Activated CD4-positive, alpha-beta T cell treated with anti-CD3 and anti-CD28 coated beads, Interleukin-2, amount 50 U/mL, for 48 hours (primary cell): ENCODE results near the gene KRTDAP.
"Not testable (repeated sequence)": the region's sequence is repeated elsewhere in the genome, so short reads cannot be mapped to it uniquely, and the experiment has no call there.

ENCODE experiments used
- DNase-seq, 2 experiments: peaks; one replicate each; pipeline ENCODE4 v3.0.0-alpha.2; 2020

The KRTDAP gene

GRCh38 chr19:35483089-35483488 lies 7.2 kb downstream of the KRTDAP start:
- no peak for DNase-seq

GRCh38 chr19:35478794-35479677 lies 11.2 kb downstream of the KRTDAP start:
- DNase-seq, result no peak

GRCh38 chr19:35476149-35476548 lies 14.1 kb downstream of the KRTDAP start:
- peak; percentile 24 to 45 for DNase-seq

- not testable (repeated sequence) for DNase-seq
Measured at GRCh38 chr19:35474594-35474993, 15.7 kb downstream of the KRTDAP start.

GRCh38 chr19:35474104-35474503 lies 16.2 kb downstream of the KRTDAP start:
- DNase-seq, result no peak

GRCh38 chr19:35471946-35472345 lies 18.3 kb downstream of the KRTDAP start:
- no peak for DNase-seq

GRCh38 chr19:35471075-35471474 lies 19.2 kb downstream of the KRTDAP start:
- not testable (repeated sequence) for DNase-seq

GRCh38 chr19:35470128-35470527 lies 20.1 kb downstream of the KRTDAP start:
- DNase-seq, result no peak

GRCh38 chr19:35468637-35469036 lies 21.6 kb downstream of the KRTDAP start:
- DNase-seq, result peak; percentile 63 to 70

- no peak for DNase-seq
Measured at GRCh38 chr19:35466259-35466658, 24.0 kb downstream of the KRTDAP start.

- not testable (repeated sequence) for DNase-seq
Measured at GRCh38 chr19:35462956-35463355, 27.3 kb downstream of the KRTDAP start.

GRCh38 chr19:35462476-35462953 lies 27.7 kb downstream of the KRTDAP start:
- DNase-seq, result peak; percentile 12 to 29

- DNase-seq, result not testable (repeated sequence)
Measured at GRCh38 chr19:35461788-35462187, 28.5 kb downstream of the KRTDAP start.

GRCh38 chr19:35461060-35461459 lies 29.2 kb downstream of the KRTDAP start:
- DNase-seq, result no peak

- no peak for DNase-seq
Measured at GRCh38 chr19:35460608-35461007, 29.7 kb downstream of the KRTDAP start.

- no peak for DNase-seq
Measured at GRCh38 chr19:35459414-35460082, 30.7 kb downstream of the KRTDAP start.

GRCh38 chr19:35458731-35459391 lies 31.4 kb downstream of the KRTDAP start:
- DNase-seq, result no peak

GRCh38 chr19:35458192-35458591 lies 32.1 kb downstream of the KRTDAP start:
- DNase-seq, result no peak

GRCh38 chr19:35457173-35457572 lies 33.1 kb downstream of the KRTDAP start:
- DNase-seq, result no peak

- no peak for DNase-seq
Measured at GRCh38 chr19:35455616-35456201, 34.6 kb downstream of the KRTDAP start.

- DNase-seq, result no peak
Measured at GRCh38 chr19:35454663-35455062, 35.6 kb downstream of the KRTDAP start.

GRCh38 chr19:35451338-35452096 lies 38.7 kb downstream of the KRTDAP start:
- peak; percentile 12 to 40 for DNase-seq
